Loucy (cell line): Measurements from ENCODE around the gene FTO.
A peak's percentile ranks its signal among the peaks of the same experiment; 100 is the strongest.

Experiments
- H2AFZ ChIP-seq: fragments of 200-600 bp; sonication (generic); 2 replicates; pipeline ENCODE4 v1.6.0; 2016; ENCODE audit warnings: antibody characterized with exemption, mild to moderate bottlenecking, low read length, moderate library complexity
- H3F3A ChIP-seq: fragments of 200-600 bp; 2 replicates; pipeline ENCODE4 v1.6.0; 2016; ENCODE audit warnings: antibody characterized with exemption, low read depth, mild to moderate bottlenecking
- H3K27me3 ChIP-seq: fragments of 200-600 bp; sonication (generic); 2 replicates; pipeline ENCODE4 v1.6.1; 2014; ENCODE audit warnings: low read length, mild to moderate bottlenecking; ENCODE audit not compliant: insufficient read depth, poor library complexity, severe bottlenecking
- H3K36me3 ChIP-seq: fragments of 200-600 bp; sonication (generic); 2 replicates; pipeline ENCODE4 v1.6.1; 2016; ENCODE audit warnings: low read length; ENCODE audit not compliant: insufficient read depth
- H3K4me1 ChIP-seq: fragments of 200-600 bp; sonication (generic); 2 replicates; pipeline ENCODE4 v1.5.1; 2014; ENCODE audit warnings: low read length, mild to moderate bottlenecking; ENCODE audit not compliant: insufficient read depth, poor library complexity, severe bottlenecking
- H3K4me2 ChIP-seq: fragments of 200-600 bp; sonication (generic); 2 replicates; pipeline ENCODE4 v1.6.0; 2014; ENCODE audit warnings: antibody characterized with exemption, low read length, low read depth, mild to moderate bottlenecking; ENCODE audit not compliant: poor library complexity, severe bottlenecking
- H3K4me3 ChIP-seq: fragments of 200-600 bp; sonication (generic); 2 replicates; pipeline ENCODE4 v1.5.1; 2014; ENCODE audit warnings: low read length, mild to moderate bottlenecking, mixed read lengths; ENCODE audit not compliant: poor library complexity, severe bottlenecking
- H3K79me2 ChIP-seq: fragments of 200-600 bp; sonication (generic); 2 replicates; pipeline ENCODE4 v1.6.1; 2014; ENCODE audit warnings: low read length; ENCODE audit not compliant: insufficient read depth
- H3K9ac ChIP-seq: fragments of 200-600 bp; sonication (generic); 2 replicates; pipeline ENCODE4 v1.6.0; 2014; ENCODE audit warnings: mild to moderate bottlenecking, low read depth, low read length, moderate library complexity; ENCODE audit not compliant: poor library complexity, severe bottlenecking
- H3K9me2 ChIP-seq: fragments of 200-600 bp; sonication (generic); replicated peaks from 2 replicates; pipeline ENCODE4 v1.6.1; 2016; ENCODE audit warnings: low read depth, low read length, mixed read lengths
- H3K9me3 ChIP-seq: fragments of 200-600 bp; sonication (generic); 2 replicates; pipeline ENCODE4 v1.6.1; 2014; ENCODE audit warnings: mild to moderate bottlenecking, antibody characterized with exemption, low read length, low read depth; ENCODE audit not compliant: insufficient read depth
- H4K20me1 ChIP-seq: fragments of 200-600 bp; sonication (generic); 2 replicates; pipeline ENCODE4 v1.6.0; 2014; ENCODE audit warnings: antibody characterized with exemption, low read length, mild to moderate bottlenecking; ENCODE audit not compliant: insufficient read depth, poor library complexity, severe bottlenecking
- CTCF ChIP-seq: fragments of 200-600 bp; sonication (generic); conservative IDR thresholded peaks from 2 replicates; pipeline ENCODE4 v1.5.1; 2014; ENCODE audit warnings: mild to moderate bottlenecking, antibody characterized with exemption, low read length
- EZH2phosphoT487 ChIP-seq: fragments of 200-600 bp; IDR thresholded peaks from 2 replicates; pipeline ENCODE4 v1.6.1; 2018; ENCODE audit warnings: antibody characterized with exemption, mild to moderate bottlenecking, moderate library complexity, borderline replicate concordance

FTO gene

GRCh38 chr16:53805752-53806151 lies 101.8 kb downstream of the FTO start:
- Histone ChIP-seq H3K36me3 (peaks cover 5% of the 10 kb centered on the region; the same call in 1 of the 2 replicates), H4K20me1 (no peaks in the 10 kb centered on the region), H3K4me3 (no peak overlapping the region), H3K4me2 (peak overlapping the region; percentile 32), H3K9me3 (0 out of 2 replicates have a peak, but pooled peaks cover 6% of the 10 kb centered on the region), H2AFZ (no peak overlapping the region), H3K79me2 (peaks cover 68% of the 10 kb centered on the region), H3K27me3 (no peaks in the 10 kb centered on the region), H3K9ac (no peak overlapping the region), H3K9me2 (no peaks in the 10 kb centered on the region), H3F3A (no peaks in the 10 kb centered on the region), H3K4me1 (peaks cover 57% of the 10 kb centered on the region)
- no peak for TF ChIP-seq CTCF
- no peak for TF ChIP-seq EZH2phosphoT487

- no peak overlapping the region for H3K4me2 ChIP-seq
- peaks cover 39% of the 10 kb centered on the region for H3K79me2 ChIP-seq
- no peaks in the 10 kb centered on the region for H3K9me3 ChIP-seq
- no peak overlapping the region for H3K4me3 ChIP-seq
- no peaks in the 10 kb centered on the region for H3K27me3 ChIP-seq
- H3F3A ChIP-seq: no peaks in the 10 kb centered on the region
- peaks cover 64% of the 10 kb centered on the region for H3K4me1 ChIP-seq
- no peaks in the 10 kb centered on the region for H4K20me1 ChIP-seq
- no peak for TF ChIP-seq EZH2phosphoT487
- TF ChIP-seq CTCF: no peak
- no peak overlapping the region for H2AFZ ChIP-seq
- no peaks in the 10 kb centered on the region for H3K9me2 ChIP-seq
- H3K9ac ChIP-seq: no peak overlapping the region
- peaks cover 20% of the 10 kb centered on the region; the same call in 1 of the 2 replicates for H3K36me3 ChIP-seq
Measured at GRCh38 chr16:53809088-53809932, 105.4 kb downstream of the FTO start.

- Histone ChIP-seq H3K9me3 (no peaks in the 10 kb centered on the region), H3K36me3 (peaks cover 20% of the 10 kb centered on the region; the same call in 1 of the 2 replicates), H3K4me3 (no peak overlapping the region), H4K20me1 (no peaks in the 10 kb centered on the region), H2AFZ (no peak overlapping the region), H3K4me2 (no peak overlapping the region), H3K79me2 (peaks cover 12% of the 10 kb centered on the region; the same call in 1 of the 2 replicates), H3K9ac (no peak overlapping the region), H3K27me3 (no peaks in the 10 kb centered on the region), H3K9me2 (no peaks in the 10 kb centered on the region), H3F3A (no peaks in the 10 kb centered on the region), H3K4me1 (peaks cover 53% of the 10 kb centered on the region)
- TF ChIP-seq EZH2phosphoT487 (no peak), CTCF (no peak)
Measured at GRCh38 chr16:53812914-53813313, 109.0 kb downstream of the FTO start.
